Endothelial cell of umbilical vein (primary cell): ENCODE measurements around the gene OGDH.
A peak's percentile ranks its signal among the peaks of the same experiment; 100 is the strongest.

Experiments used
- EZH2 ChIP-seq: IDR thresholded peaks from 2 replicates; pipeline ENCODE4 v1.6.1; 2012; ENCODE audit warnings: borderline replicate concordance, low read depth, mild to moderate bottlenecking, moderate library complexity, low read length, inconsistent platforms; ENCODE audit not compliant: severe bottlenecking
- FOS ChIP-seq: IDR thresholded peaks from 2 replicates; pipeline ENCODE4 v1.6.1; 2011; ENCODE audit warnings: mild to moderate bottlenecking, low read length, moderate library complexity, borderline replicate concordance; ENCODE audit not compliant: insufficient read depth
- GATA2 ChIP-seq: IDR thresholded peaks from 2 replicates; pipeline ENCODE4 v1.7.0; 2011; ENCODE audit warnings: low read depth, mild to moderate bottlenecking, moderate library complexity, mixed read lengths, low read length; ENCODE audit not compliant: insufficient read length, insufficient read depth
- JUN ChIP-seq: IDR thresholded peaks from 2 replicates; pipeline ENCODE4 v1.6.1; 2011; ENCODE audit warnings: borderline replicate concordance, low read depth; ENCODE audit not compliant: insufficient read length, insufficient read depth
- MYC ChIP-seq: IDR thresholded peaks from one replicate; pipeline ENCODE4 v1.6.1; 2011; ENCODE audit warnings: mild to moderate bottlenecking, low read depth, low read length
- POLR2A ChIP-seq: IDR thresholded peaks from 2 replicates; pipeline ENCODE4 v1.6.1; 2012; ENCODE audit warnings: low read depth, mild to moderate bottlenecking, control low read depth, low read length
- POLR2AphosphoS5 ChIP-seq: IDR thresholded peaks from 2 replicates; pipeline ENCODE4 v1.6.1; 2012; ENCODE audit warnings: low read depth, mild to moderate bottlenecking, control low read depth, low read length, moderate library complexity; ENCODE audit not compliant: insufficient read depth
- TF ChIP-seq, protein P1 (sequence below), 2 donors: IDR thresholded peaks; 1 replicate in 1 of 2; 2 replicates in 1 of 2; pipeline ENCODE4 v1.5.1; 2011; ENCODE audit warnings: low read length in 2 of 2, mild to moderate bottlenecking in 2 of 2, moderate library complexity in 2 of 2, control low read depth in 1 of 2, inconsistent platforms in 1 of 2, low read depth in 1 of 2; ENCODE audit not compliant: insufficient read depth in 1 of 2; ENCODE audit errors: extremely low read depth in 1 of 2
- TF ChIP-seq, protein P2 (sequence below): IDR thresholded peaks from 2 replicates; pipeline ENCODE4 v1.6.1; 2011; ENCODE audit not compliant: insufficient read depth, insufficient read length

DNA sequence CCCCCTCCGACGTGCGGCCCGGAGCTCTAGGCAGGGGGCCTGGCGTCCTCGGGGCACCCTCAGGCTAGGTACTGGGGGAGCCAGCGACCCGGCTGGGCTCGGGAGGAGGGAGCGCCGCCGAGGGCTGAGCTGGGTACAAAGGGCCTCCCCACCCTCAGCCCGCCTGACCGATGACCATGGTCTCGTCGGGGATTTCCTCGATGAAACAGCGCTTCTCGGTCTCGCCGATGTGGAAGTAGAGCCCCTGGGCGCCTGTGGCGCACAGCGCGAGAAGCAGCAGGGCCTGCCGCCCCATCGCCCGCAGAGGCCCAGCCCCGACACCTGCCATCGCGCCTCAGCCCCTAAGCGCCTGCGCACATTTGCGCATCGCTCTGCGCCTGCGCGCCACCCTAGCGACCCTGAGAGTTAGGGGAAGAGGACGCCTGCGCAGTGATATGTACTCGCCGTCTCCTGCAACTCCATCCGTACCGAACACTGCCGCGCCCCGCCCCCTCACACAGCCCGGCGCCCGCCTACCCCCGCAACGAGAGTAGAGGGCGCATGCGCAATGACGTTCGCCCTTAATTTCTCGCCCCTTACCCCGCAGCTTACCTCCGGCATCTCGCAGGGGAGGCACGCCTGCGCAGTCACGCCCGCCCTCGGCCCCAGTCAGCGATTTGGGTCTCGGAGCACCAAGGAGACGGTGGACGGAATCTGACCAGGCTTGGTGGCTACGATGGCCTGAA is 24.4 kb upstream of the OGDH start, which contains the start of gene TMED4:
- TF ChIP-seq, protein P1, sequence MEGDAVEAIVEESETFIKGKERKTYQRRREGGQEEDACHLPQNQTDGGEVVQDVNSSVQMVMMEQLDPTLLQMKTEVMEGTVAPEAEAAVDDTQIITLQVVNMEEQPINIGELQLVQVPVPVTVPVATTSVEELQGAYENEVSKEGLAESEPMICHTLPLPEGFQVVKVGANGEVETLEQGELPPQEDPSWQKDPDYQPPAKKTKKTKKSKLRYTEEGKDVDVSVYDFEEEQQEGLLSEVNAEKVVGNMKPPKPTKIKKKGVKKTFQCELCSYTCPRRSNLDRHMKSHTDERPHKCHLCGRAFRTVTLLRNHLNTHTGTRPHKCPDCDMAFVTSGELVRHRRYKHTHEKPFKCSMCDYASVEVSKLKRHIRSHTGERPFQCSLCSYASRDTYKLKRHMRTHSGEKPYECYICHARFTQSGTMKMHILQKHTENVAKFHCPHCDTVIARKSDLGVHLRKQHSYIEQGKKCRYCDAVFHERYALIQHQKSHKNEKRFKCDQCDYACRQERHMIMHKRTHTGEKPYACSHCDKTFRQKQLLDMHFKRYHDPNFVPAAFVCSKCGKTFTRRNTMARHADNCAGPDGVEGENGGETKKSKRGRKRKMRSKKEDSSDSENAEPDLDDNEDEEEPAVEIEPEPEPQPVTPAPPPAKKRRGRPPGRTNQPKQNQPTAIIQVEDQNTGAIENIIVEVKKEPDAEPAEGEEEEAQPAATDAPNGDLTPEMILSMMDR (IDR thresholded peaks at IDR 0.05; ENCODE audit: extremely low read depth in 1 of 2, insufficient read depth in 1 of 2, low read depth in 1 of 2, low read length in 2 of 2) = no peak
- TF ChIP-seq POLR2A (peak; percentile 98), EZH2 (no peak), POLR2AphosphoS5 (peak; percentile 87), MYC (no peak), JUN (no peak), FOS (no peak), GATA2 (no peak)
- TF ChIP-seq, protein P2, sequence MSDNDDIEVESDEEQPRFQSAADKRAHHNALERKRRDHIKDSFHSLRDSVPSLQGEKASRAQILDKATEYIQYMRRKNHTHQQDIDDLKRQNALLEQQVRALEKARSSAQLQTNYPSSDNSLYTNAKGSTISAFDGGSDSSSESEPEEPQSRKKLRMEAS = no peak
